Chondrocyte (in vitro differentiated cells): ENCODE data around the gene CCDC182. TPM values are rescaled to one million over a fixed set of nuclear protein-coding genes. Genes with fewer than 3 reads are reported as not detected.

Experiments used
- DNase-seq: peaks from one replicate; pipeline ENCODE4 v3.0.0; 2021; ENCODE audit warnings: mixed read lengths, low spot score
- H3K27ac Mint-ChIP-seq: one replicate; pipeline ENCODE4 v1.8.0; 2021; ENCODE audit warnings: mild to moderate bottlenecking, moderate library complexity, mixed read lengths; ENCODE audit not compliant: unreplicated experiment
- H3K27me3 Mint-ChIP-seq: 2 replicates; pipeline ENCODE4 v1.8.0; 2021; ENCODE audit warnings: low read depth, mixed read lengths
- H3K36me3 Mint-ChIP-seq: 2 replicates; pipeline ENCODE4 v1.8.0; 2021; ENCODE audit warnings: low read depth, mixed read lengths
- H3K4me1 Mint-ChIP-seq: 2 replicates; pipeline ENCODE4 v1.8.0; 2021; ENCODE audit warnings: low read depth, mild to moderate bottlenecking, mixed read lengths
- H3K4me3 Mint-ChIP-seq: one replicate; pipeline ENCODE4 v1.8.0; 2021; ENCODE audit warnings: mild to moderate bottlenecking, moderate library complexity, mixed read lengths; ENCODE audit not compliant: unreplicated experiment
- H3K9me3 Mint-ChIP-seq: 2 replicates; pipeline ENCODE4 v1.8.0; 2021; ENCODE audit warnings: low read depth, mixed read lengths
- CTCF ChIP-seq: fragments of 200-600 bp; sonication (generic); IDR thresholded peaks from 2 replicates; pipeline ENCODE4 v1.5.0; 2021; ENCODE audit warnings: antibody characterized with exemption, mild to moderate bottlenecking, moderate library complexity
- total RNA-seq: library from RNA; stranded (reverse); gene quantifications from 3 replicates; pipeline ENCODE4 v1.2.1, GENCODE V29; 2021

Gene CCDC182
- total RNA-seq, 1 donor from 2014 or later: not detected

- TF ChIP-seq CTCF: no peak
- no peak for DNase-seq
- no peak overlapping the region for H3K4me3 Mint-ChIP-seq
- peaks cover 2% of the 10 kb centered on the region for H3K4me1 Mint-ChIP-seq
- H3K27ac Mint-ChIP-seq: no peak overlapping the region
- H3K9me3 Mint-ChIP-seq: peaks cover 5% of the 10 kb centered on the region
- H3K27me3 Mint-ChIP-seq: peaks cover 15% of the 10 kb centered on the region
- no peaks in the 10 kb centered on the region for H3K36me3 Mint-ChIP-seq
These were observed 6.4 kb upstream of the CCDC182 start for GRCh38 chr17:57751348-57751971.

- Mint-ChIP-seq H3K9me3 (peaks cover 5% of the 10 kb centered on the region), H3K4me3 (no peak overlapping the region), H3K36me3 (no peaks in the 10 kb centered on the region), H3K27ac (no peak overlapping the region), H3K27me3 (peaks cover 19% of the 10 kb centered on the region), H3K4me1 (peaks cover 2% of the 10 kb centered on the region)
- no peak for TF ChIP-seq CTCF
- no peak for DNase-seq
These were observed 5.8 kb upstream of the CCDC182 start for GRCh38 chr17:57750895-57751294.

GRCh38 chr17:57750109-57750871 lies 5.2 kb upstream of the CCDC182 start:
- H3K4me1 Mint-ChIP-seq: peaks cover 2% of the 10 kb centered on the region
- no peaks in the 10 kb centered on the region for H3K36me3 Mint-ChIP-seq
- peaks cover 5% of the 10 kb centered on the region for H3K9me3 Mint-ChIP-seq
- TF ChIP-seq CTCF: no peak
- peaks cover 20% of the 10 kb centered on the region for H3K27me3 Mint-ChIP-seq
- DNase-seq: no peak
- H3K4me3 Mint-ChIP-seq: no peak overlapping the region
- no peak overlapping the region for H3K27ac Mint-ChIP-seq

GRCh38 chr17:57749701-57750100 lies 4.6 kb upstream of the CCDC182 start:
- Mint-ChIP-seq H3K27ac (no peak overlapping the region), H3K4me3 (no peak overlapping the region), H3K4me1 (peaks cover 2% of the 10 kb centered on the region), H3K9me3 (peaks cover 5% of the 10 kb centered on the region), H3K27me3 (peaks cover 21% of the 10 kb centered on the region), H3K36me3 (no peaks in the 10 kb centered on the region)
- no peak for DNase-seq
- no peak for TF ChIP-seq CTCF

- peak; percentile 91 for TF ChIP-seq CTCF
- peaks cover 2% of the 10 kb centered on the region for H3K4me1 Mint-ChIP-seq
- H3K4me3 Mint-ChIP-seq: no peak overlapping the region
- H3K36me3 Mint-ChIP-seq: no peaks in the 10 kb centered on the region
- DNase-seq: no peak
- no peaks in the 10 kb centered on the region for H3K9me3 Mint-ChIP-seq
- H3K27me3 Mint-ChIP-seq: peaks cover 32% of the 10 kb centered on the region
- no peak overlapping the region for H3K27ac Mint-ChIP-seq
These were observed 2.3 kb upstream of the CCDC182 start for GRCh38 chr17:57747221-57748017.
